ENCODE data around the gene CAMK2G.
"Not testable (repeated sequence)": the region's sequence is repeated elsewhere in the genome, so short reads cannot be mapped to it uniquely, and the experiment has no call there.

CAMK2G gene

GRCh38 chr10:73791871-73792400 is 82.4 kb downstream of the CAMK2G start:
- DNase-seq (ENCODE audit: low read depth in 3 of 3) = no peak

- DNase-seq (ENCODE audit: low read depth in 3 of 3) = no peak
Measured at GRCh38 chr10:73790886-73791625, 83.3 kb downstream of the CAMK2G start.

- no peak for DNase-seq (ENCODE audit: low read depth in 3 of 3)
Measured at GRCh38 chr10:73789659-73790055, 84.7 kb downstream of the CAMK2G start.

- DNase-seq (ENCODE audit: low read depth in 3 of 3) = no peak
Measured at GRCh38 chr10:73788864-73789658, 85.3 kb downstream of the CAMK2G start.

GRCh38 chr10:73787031-73787800 is 87.1 kb downstream of the CAMK2G start:
- not testable (repeated sequence) for DNase-seq (ENCODE audit: low read depth in 3 of 3)

- DNase-seq (ENCODE audit: low read depth in 3 of 3) = no peak
Measured at GRCh38 chr10:73786512-73786885, 87.9 kb downstream of the CAMK2G start.

- peak in 1 of 3 experiments; percentile 27 for DNase-seq (ENCODE audit: low read depth in 3 of 3)
Measured at GRCh38 chr10:73785721-73786511, 88.4 kb downstream of the CAMK2G start.

GRCh38 chr10:73785211-73785720 is 89.1 kb downstream of the CAMK2G start, which contains the start of gene ZSWIM8:
ZSWIM8 (plus strand) TSS chr10:73785606; CDS start chr10:73785879, 273 bp downstream.
- DNase-seq (ENCODE audit: low read depth in 3 of 3) = peak; percentile 62 to 70 (median 69)

GRCh38 chr10:73782749-73783085 is 91.6 kb downstream of the CAMK2G start:
- DNase-seq (ENCODE audit: low read depth in 3 of 3) = no peak

- peak; percentile 80 to 82 (median 82) for DNase-seq (ENCODE audit: low read depth in 3 of 3)
Measured at GRCh38 chr10:73781879-73782748, 92.2 kb downstream of the CAMK2G start, which contains the start of gene CHCHD1. CHCHD1 (plus strand) TSS chr10:73782048; CDS start chr10:73782076, 28 bp downstream.

GRCh38 chr10:73781548-73781878 is 92.8 kb downstream of the CAMK2G start:
- DNase-seq (ENCODE audit: low read depth in 3 of 3) = no peak

GRCh38 chr10:73780966-73781365 is 93.4 kb downstream of the CAMK2G start:
- DNase-seq (ENCODE audit: low read depth in 3 of 3) = no peak

GRCh38 chr10:73780301-73780700 is 94.1 kb downstream of the CAMK2G start:
- DNase-seq (ENCODE audit: low read depth in 3 of 3) = no peak

GRCh38 chr10:73779539-73780197 is 94.7 kb downstream of the CAMK2G start:
- DNase-seq (ENCODE audit: low read depth in 3 of 3) = no peak

- no peak for DNase-seq (ENCODE audit: low read depth in 3 of 3)
Measured at GRCh38 chr10:73779018-73779417, 95.3 kb downstream of the CAMK2G start.

GRCh38 chr10:73774637-73775036 is 99.7 kb downstream of the CAMK2G start:
- DNase-seq (ENCODE audit: low read depth in 3 of 3) = no peak

GRCh38 chr10:73773152-73773879 is 101.0 kb downstream of the CAMK2G start:
- no peak for DNase-seq (ENCODE audit: low read depth in 3 of 3)

GRCh38 chr10:73772281-73773151 is 101.8 kb downstream of the CAMK2G start:
- peak; percentile 61 to 73 (median 69) for DNase-seq (ENCODE audit: low read depth in 3 of 3)
